Right kidney (tissue), 1 donor: Measurements from ENCODE around the gene AHSG.

Experiments
- DNase-seq: peaks from one replicate; pipeline ENCODE4 v3.0.0-alpha.2; 2016

AHSG gene

DNA sequence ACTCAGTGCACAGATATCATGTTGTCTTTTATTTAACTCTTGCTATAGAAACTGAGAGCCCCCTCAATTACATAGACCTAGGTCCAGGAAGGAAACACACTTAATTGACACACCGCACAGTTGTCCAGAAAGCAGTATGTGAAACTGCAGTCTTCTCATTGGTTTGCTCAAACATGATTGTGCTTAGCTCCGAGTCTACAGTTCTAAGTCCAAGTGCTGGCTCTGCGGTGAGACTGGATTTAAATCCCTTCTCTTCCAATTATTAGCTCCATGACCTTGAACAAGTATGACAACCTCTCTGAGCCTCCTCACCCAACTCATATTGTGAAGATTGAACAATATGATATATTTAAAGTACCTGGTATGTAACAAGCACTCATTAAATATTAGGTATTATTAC lies 19.0 kb upstream of the AHSG start:
- no peak for DNase-seq

DNA sequence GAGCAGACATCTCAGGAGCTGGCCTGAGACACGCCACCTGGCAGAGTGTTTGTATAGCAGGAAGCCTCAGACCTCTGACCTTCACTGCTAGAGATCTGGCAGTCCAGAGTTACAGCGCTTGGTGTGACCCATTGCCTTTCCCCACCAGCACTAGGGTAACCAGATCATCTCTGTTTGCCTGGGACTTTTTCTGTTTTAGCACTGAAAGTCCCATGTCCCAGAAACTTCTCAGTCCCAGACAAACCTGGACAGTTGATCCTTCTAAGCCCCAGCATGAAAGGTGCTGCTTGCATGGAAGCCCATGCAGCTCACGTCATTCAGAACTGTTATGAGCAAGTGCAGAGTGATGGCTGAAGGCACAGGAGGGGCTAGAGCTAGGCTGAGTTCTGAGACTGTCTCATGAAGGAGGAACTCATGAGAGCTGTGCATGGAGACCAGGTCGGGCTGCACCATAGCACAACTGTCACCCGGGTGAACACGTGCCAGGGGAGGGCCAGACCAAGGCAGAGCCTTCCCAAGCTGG lies 18.2 kb upstream of the AHSG start:
- DNase-seq, result no peak

DNA sequence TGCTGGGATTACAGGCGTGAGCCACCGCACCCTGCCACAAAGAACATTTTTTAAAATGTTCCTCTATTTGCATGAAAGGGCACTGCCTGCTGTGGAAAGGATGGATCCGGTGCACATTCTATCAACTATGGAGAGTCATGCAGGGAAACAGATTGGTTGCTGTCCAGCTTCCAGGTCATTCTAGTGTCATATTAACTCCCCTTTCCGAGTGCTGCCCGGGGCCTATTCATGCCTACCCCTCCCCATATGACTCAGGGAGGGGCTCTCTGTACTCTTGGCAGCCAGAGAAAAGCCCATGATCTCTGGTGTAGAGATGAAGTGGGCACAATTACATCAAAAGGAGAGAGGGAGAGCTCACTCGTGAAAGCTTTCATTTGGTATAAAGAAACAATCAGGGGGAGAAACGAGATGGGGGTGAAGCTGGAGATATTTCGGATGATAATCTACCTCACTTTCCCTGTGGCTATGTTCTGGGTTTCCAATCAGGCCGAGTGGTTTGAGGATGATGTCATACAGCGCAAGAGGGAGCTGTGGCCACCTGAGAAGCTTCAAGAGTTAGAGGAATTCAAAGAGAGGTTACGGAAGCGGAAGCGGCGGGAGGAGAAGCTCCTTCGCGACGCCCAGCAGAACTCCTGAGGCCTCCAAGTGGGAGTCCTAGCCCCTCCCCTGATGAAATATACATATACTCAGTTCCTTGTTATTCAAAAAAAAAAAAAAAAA lies 16.1 kb upstream of the AHSG start:
- DNase-seq, result no peak

DNA sequence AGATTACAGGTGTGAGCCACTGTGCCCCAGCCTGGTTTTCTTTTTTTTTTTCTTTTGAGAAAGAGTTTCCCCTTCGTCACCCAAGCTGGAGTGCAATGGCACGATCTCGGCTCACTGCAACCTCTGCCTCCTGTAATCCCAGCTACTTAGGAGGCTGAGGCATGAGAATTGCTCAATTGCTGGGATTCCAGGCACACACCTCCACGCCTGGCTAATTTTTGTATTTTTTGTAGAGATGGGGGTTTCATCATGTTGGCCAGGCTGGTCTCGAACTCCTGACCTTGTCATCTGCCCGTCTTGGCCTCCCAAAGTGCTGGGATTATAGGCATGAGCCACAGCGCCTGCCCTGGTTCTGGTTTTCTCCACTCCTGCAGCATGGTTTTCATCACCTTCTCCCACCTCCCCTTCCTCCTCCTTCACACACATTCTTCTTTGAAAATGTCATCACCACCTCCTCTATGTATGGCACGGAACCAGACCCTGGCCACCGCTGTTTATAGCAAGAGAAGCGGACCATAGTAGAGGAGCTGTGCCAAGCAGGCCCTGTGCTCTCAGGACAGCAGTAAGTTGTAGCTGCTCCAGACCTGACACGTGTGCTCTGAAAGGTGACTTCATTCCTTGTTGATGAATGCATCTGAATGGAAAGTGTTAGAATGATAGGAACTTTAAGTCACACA lies 14.6 kb upstream of the AHSG start:
- DNase-seq, result no peak

DNA sequence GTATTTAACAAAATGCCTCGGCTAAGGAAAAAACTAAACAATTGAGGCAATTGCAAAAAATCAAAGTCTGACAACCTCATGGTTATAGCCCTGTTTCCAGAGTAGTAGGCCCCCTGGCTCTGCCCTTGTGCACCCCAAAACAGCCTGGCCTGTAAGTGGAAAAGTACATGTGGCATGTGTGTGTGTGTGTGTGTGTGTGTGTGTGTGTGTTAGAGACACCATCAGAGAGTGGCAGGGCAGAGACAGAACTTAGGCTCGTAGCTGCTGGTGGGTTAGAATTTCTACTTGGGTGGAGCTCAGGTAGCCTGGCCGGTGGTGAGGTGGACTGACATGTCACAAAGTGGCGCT lies 14.1 kb upstream of the AHSG start:
- DNase-seq, result no peak

DNA sequence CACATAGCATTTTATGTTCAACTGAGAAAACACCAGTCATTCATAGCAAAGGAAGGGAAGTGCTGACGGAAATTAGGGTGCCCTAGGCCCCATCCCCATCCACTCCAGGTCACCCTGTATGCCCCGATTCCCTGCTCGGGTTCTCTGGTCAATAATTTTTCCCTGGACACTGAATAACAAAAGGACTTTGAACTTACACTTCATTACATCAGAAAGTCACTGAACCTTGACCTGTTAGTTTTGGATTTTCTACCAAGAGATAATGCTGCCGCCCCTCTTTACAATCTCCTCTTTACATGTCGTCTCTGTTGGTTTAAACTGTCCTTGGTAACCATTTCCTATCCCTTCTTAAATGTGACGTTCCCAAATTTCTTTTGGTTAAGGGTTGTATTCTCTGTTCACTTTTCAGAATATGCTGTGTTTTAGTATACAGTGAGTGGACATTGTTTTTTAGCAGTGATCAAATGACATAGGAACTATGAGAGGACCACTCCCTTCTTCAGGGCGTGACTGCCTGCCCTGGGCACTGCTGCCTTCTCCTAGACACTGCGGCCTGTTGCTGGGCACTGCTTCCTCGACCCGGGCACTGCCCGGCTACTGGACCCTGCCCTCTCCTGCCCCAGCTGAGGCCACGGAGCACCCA lies 13.6 kb upstream of the AHSG start:
- DNase-seq, result no peak

DNA sequence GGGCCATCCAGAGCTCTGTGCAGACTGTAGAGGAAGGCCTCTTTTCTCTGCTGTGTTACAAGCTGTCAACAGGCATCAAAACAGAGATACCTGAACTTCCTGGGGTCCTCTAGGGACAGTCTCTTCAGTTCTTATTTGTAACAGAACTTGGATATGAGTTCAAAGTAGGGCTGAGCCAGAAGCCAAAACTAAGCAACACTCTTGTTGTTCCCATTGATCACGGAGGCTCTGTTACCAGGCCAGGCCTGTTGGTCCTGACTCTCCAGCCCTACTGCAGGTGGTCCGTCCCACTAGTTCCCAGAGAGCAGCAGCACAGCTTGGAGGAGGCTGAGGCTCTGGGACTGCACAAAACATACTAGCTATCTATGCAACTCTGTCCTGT lies 13.1 kb upstream of the AHSG start:
- no peak for DNase-seq

DNA sequence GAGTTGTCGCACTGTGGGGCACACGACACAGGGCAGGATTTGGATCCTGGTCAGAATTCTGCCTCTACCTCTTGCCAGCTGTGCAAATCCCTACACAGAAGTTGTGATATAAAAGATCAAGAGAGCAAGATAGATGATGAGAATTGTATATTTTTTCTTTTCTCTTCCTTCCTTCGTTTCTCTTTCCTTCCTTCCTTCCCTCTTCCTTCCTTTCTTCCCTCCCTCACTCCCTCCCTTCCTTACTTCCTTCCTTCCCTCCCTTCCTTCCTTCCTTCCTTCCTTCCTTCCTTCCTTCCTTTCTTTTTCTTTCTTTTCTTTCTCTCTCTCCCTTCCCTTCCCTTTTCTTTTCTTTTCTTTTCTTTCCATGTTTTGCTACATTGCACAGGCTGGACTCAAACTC lies 12.0 kb upstream of the AHSG start:
- no peak for DNase-seq

DNA sequence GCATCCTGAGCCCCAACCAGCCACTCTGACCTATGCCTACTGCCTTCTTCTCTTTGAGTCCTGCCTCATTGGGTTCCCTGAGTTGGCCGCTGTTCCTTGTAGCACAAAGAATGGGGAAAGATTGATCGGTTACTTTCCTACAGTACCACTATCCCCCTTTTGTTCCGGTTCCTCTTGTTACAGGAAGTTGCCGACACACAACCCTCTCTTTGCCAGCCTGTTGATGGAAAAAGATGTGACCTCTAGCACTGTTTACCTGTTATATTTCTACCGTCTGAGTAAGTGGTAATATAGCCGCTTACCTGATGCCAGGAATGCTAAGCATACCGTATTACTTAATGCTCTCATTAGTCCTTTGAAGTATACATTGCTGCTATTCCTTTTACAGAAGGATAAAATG lies 9.7 kb upstream of the AHSG start:
- DNase-seq, result no peak

DNA sequence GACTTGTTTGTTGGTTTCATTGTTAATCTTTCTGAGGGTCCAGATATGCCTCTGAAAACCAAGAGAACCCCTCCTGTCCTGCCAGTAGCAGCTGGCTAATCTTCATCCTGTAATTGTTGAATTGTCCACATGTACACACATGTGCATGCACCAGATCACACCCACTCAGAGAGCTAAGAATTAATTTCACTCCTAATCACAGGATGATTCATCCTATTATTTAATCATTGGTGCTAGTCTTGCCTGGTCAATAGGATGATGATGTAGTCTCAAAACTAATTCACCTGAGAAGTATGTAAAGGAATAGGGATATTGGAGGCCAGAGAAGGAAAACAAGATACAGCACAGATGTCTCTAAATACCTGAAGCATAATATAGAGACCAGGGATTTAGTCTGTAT lies 7.8 kb upstream of the AHSG start:
- no peak for DNase-seq

DNA sequence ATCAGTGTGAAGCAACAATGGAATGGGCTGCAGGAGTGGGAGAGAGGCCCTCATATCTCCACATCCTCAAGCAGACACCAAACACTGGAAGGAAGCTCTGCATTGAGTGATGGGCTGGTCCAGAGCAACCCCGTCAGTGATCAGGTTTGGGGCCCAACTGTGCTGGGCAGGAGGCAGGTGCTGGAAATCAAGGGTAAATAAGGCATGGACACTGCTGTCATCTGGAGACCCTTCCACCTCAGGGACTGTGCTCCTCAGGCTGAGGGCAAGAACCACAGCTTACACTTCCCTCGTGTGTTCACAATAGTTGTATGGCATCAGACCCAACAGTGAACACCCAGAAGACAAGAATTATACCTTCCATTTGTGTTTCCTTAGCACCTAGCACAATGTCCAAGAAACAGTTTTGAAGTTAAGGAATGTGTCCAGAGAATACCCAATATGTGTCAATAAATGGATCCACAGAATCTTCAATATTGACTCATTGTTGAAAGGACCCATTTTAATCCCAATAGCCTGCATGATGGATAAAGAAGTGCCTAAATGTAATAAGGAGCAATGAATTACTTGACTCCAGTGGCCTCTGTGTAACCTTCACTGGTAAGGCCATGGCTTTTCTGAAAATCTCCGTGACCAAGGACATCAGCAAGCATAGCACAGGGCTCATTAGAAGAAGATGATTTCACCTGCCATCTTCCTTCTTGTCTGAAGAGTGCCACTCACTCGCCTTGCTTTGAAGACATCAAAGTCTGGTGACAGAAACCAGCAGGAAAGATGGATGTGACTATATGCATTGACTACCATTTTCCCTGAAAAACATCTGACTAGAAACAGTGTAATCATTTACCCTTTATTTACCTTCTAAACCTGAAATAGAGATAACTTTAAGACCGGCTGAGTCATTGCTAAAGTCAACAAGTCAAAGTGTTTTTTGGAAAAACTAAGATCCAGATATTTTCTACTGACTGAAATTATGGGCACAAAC lies 7.0 kb upstream of the AHSG start:
- DNase-seq, result no peak

DNA sequence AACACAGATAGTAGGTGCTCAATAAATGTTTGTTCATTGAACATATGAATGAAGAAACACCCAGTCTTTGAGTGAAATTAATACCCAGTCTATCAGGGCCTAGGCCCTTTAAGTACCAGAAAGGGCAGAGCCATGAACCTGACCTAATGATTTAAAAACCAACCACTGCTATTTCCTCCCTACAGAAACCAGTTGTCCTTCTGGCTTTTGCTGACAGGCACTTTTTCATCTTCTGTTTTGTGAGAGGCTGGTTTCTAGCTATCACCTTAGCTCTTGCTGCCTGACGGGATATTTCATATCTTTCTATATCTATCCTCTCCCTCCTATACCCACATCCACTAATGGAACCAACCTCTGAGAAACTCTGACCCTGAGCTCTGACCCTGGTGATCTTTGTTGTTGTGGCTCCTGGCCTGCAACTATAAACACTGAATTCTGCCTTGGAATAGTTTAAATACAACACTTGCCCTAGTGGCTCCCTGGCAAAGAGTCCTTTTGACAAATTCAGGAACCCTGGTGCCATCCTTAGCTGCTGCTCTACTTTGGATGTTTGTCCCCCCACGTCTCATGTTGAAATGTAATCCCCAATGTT lies 4.1 kb upstream of the AHSG start:
- DNase-seq, result no peak

DNA sequence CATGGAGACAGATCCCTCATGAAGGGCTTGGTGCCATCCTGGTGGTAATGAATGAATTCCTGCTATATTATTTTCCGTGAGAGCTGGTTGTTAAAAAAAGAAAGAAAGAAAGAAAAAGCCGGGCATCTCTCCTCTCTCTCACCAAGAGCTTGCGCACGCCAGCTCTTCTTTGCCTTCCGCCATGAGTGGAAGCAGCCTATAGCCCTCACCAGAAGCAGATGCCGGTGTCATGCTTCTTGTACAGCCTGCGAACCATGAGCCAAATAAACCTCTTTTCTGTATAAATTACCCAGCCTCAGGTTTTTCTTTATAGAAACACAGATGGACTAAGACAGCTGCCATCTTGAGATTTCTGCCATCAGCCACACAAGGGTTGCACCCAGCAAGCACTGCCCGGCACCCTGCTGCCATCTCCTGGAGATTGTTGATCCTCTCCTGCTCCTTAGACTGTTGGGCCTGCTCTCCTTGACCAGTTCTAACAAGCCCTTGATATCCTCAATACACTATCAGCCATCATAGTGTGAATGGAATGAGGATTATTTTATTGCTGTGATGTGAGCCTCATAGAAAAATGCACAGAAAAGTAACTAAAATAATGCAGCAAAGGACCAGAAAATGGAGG lies 3.5 kb upstream of the AHSG start:
- DNase-seq, result no peak

DNA sequence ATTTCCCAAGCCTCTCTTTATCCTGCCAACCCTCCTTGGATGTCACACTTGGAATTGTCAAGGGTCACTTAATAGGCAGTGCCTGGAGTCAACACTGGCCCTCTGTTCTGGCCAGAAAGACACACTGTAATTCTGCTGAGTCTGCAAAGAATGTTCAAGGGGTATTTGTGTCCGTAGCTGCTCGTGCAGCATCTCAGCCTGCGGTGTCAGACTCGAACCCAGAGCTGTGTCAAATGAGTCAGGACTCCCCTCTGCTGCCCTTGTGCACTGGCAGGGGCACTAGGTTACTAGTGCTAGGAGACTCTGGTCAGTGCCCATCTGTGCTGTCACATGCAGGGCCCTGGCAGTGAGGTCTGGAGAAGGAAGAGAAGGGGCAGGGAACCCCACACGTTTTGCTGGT lies 795 bp upstream of the AHSG start:
- DNase-seq, result no peak

DNA sequence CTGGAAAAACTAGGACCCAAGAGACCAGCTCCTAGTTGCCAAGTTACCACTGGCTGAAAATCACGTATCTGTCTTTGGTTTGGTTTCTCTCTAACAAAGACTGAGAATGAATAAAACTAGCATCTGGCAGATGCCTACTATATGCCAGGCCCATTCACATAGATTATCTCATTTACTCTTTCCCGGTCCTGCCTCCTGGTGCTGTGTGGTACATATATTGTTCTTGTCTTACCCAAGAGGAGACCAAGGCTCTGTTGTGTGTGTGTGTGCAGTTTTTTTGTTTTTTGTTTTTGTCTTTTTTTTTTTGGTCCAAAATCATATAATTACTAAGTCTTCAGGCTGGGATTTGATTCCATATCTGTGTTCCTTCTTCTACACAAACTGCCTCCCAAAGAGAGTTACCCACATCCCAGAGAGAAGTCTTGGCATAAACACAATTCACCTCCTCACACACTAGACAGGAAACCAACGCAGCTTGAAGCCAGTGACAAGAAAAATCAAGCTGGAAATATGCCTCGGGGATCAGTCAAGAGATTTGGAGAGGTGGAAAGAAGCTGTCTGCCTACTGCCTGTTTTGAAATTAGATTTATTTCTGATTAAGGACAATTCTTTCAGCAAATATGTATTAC lies 891 bp downstream of the AHSG start:
- no peak for DNase-seq

DNA sequence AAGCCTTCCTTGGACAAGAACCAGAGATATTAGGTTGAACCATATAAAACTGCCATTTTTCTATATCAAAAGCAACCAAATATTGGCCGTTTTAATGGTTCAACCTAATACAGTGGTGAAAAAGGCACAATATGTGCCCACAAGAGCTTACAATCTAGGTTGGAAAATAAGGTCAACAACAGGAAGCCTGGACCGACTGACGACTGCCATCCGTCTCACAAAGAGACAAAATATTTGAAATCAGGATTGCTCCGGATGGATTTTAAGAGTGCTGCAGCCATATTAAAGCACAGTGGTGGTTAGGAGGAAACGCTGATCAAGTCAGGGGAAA lies 1.4 kb downstream of the AHSG start:
- no peak for DNase-seq

DNA sequence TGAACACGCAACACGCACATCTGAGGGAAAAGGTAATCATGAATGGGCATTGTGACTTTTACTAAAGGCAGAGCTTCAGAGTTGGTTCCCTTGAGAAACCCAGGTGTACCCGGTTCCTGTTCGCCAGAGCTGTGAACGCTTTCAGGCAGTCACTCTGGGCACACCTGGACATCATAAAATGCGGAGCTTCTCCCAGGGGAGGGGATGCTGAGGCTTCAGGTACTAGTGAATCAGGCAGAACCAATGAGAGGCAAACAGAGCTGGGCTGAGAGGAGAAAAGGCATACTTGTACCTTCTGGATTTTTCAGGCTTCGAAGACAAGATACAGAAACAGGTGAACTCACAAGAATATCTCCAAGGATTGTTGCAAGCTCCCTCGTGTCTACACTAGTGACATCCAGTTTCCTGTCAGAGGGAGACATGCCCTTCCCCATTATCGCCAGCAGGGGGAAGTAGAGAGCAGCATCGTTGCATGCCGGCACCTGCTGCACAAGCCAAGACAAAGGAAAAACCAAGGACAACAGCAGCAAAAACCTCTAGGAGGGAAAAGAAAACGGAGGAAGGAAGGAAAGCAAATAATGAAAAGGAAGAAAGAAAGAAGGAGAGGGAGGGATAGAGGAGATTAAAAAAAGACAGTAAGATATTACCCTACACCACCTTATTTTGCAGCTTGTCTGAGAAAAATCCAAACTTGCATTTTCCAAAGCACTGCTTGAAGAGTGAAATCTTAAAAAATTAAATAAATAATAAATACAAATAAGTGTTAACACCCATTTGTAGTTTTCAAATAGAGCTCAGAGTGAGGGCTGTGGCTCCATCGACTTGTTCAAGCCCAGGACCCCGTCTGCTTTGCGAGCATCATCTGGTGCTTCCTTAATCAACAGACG lies 2.0 kb downstream of the AHSG start:
- DNase-seq, result peak; percentile 54

DNA sequence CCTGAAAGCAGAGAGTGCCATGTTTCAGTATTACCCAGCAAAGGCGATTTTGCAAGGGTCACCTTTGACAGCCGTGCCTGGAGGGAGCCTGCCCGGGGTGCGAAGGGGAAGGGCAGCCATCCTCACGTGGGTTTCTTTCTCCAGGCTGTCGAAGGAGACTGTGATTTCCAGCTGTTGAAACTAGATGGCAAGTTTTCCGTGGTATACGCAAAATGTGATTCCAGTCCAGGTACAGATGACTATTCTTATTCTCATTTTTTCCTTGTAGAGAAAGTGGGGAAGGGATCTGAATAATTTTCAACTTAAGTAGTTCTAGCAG lies 3.4 kb downstream of the AHSG start:
- no peak for DNase-seq

DNA sequence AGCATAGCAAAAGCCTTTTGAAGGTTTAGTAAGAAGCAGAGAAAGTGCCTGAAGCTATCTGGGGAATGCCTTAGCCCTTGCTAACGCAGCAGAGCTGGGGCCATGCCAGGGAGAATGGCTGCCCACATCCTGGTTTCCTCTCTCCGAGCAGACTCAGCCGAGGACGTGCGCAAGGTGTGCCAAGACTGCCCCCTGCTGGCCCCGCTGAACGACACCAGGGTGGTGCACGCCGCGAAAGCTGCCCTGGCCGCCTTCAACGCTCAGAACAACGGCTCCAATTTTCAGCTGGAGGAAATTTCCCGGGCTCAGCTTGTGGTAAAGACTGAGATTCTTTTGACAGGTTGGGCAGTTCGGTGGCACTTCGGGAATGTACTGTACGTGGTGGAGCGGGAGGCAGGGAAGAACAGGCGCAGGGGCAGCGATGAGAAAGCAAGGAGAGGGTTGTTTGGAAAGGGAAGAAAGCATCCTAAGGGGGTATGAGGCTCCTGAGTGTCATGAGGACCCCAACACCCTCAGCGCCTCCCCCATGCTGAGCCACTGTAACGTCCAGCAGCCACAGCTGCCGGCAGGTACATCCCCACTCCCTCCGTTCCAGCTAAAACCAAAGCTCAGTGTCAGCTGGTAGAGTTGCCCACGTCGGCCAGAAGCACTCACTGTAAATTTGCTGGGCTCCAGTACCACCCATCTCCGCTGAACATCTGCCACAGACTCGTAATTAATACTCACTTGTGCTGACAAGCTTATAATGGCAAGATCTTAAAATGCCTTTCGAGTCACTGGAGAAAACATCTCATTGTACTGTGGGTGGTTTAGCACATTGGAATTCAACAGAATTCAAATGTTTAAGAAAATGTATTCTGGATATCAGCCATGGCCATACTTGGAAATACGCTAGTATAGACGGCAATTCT lies 4.4 kb downstream of the AHSG start:
- DNase-seq, result peak; percentile 60
